Measurements from ENCODE around the gene OCSTAMP. TPM values are rescaled to one million over a fixed set of nuclear protein-coding genes. Genes with fewer than 3 reads are reported as not detected.

Gene OCSTAMP
- total RNA-seq, 2 experiments from 2014 or later: not detected

GRCh38 chr20:46581391-46581790 lies 30.9 kb upstream of the OCSTAMP start:
- no peak for DNase-seq
- ChIA-PET POLR2A (no interaction called here), CTCF (no interaction called here)
- intact Hi-C loops (cut with DNase I, micrococcal nuclease): no loop called here
- Mint-ChIP-seq H3K9me3 (no peaks in the 10 kb centered on the region), H3K27me3 (peaks cover 36% of the 10 kb centered on the region), H3K4me3 (no peak overlapping the region), H3K4me1 (ENCODE audit: low read depth) (no peaks in the 10 kb centered on the region), H3K36me3 (ENCODE audit: low read depth) (no peaks in the 10 kb centered on the region), H3K27ac (no peak overlapping the region)
- ATAC-seq (ENCODE audit: poor library complexity): no peak
- no peak overlapping the region for H3K4me3 ChIP-seq (ENCODE audit: low read length)
- H3K36me3 ChIP-seq (ENCODE audit: insufficient read depth, low read length): no peaks in the 10 kb centered on the region
- H3K27me3 ChIP-seq (ENCODE audit: control insufficient read depth in 1 of 2, insufficient read depth in 2 of 2, low read length in 2 of 2): peaks cover 0 to 3% of the 10 kb centered on the region in 2 experiments
- no peaks in the 10 kb centered on the region for H3K9me3 ChIP-seq (ENCODE audit: control insufficient read depth in 1 of 2, insufficient read depth in 1 of 2, low read length in 2 of 2)
- TF ChIP-seq, protein P1, sequence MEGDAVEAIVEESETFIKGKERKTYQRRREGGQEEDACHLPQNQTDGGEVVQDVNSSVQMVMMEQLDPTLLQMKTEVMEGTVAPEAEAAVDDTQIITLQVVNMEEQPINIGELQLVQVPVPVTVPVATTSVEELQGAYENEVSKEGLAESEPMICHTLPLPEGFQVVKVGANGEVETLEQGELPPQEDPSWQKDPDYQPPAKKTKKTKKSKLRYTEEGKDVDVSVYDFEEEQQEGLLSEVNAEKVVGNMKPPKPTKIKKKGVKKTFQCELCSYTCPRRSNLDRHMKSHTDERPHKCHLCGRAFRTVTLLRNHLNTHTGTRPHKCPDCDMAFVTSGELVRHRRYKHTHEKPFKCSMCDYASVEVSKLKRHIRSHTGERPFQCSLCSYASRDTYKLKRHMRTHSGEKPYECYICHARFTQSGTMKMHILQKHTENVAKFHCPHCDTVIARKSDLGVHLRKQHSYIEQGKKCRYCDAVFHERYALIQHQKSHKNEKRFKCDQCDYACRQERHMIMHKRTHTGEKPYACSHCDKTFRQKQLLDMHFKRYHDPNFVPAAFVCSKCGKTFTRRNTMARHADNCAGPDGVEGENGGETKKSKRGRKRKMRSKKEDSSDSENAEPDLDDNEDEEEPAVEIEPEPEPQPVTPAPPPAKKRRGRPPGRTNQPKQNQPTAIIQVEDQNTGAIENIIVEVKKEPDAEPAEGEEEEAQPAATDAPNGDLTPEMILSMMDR (IDR thresholded peaks at IDR 0.05): no peak
- H3K27ac ChIP-seq (ENCODE audit: low read depth in 1 of 2, low read length in 2 of 2): no peak overlapping the region
- no peaks in the 10 kb centered on the region for H3K4me1 ChIP-seq (ENCODE audit: insufficient read depth, low read length)

GRCh38 chr20:46580613-46581205 lies 30.3 kb upstream of the OCSTAMP start:
- Mint-ChIP-seq H3K9me3 (no peaks in the 10 kb centered on the region), H3K36me3 (ENCODE audit: low read depth) (no peaks in the 10 kb centered on the region), H3K27ac (no peak overlapping the region), H3K27me3 (peaks cover 42% of the 10 kb centered on the region), H3K4me3 (no peak overlapping the region), H3K4me1 (ENCODE audit: low read depth) (no peaks in the 10 kb centered on the region)
- H3K4me1 ChIP-seq (ENCODE audit: insufficient read depth, low read length): no peaks in the 10 kb centered on the region
- H3K9me3 ChIP-seq (ENCODE audit: control insufficient read depth in 1 of 2, insufficient read depth in 1 of 2, low read length in 2 of 2): no peaks in the 10 kb centered on the region
- intact Hi-C loops (cut with DNase I, micrococcal nuclease): no loop called here
- POLR2A ChIA-PET: no interaction called here
- H3K36me3 ChIP-seq (ENCODE audit: insufficient read depth, low read length): no peaks in the 10 kb centered on the region
- H3K27ac ChIP-seq (ENCODE audit: low read depth in 1 of 2, low read length in 2 of 2): no peak overlapping the region
- no peak overlapping the region for H3K4me3 ChIP-seq (ENCODE audit: low read length)
- TF ChIP-seq, protein P1 (IDR thresholded peaks at IDR 0.05): no peak
- CTCF ChIA-PET: no interaction called here
- ATAC-seq (ENCODE audit: poor library complexity): no peak
- no peak for DNase-seq
- peaks cover 0 to 5% of the 10 kb centered on the region in 2 experiments for H3K27me3 ChIP-seq (ENCODE audit: control insufficient read depth in 1 of 2, insufficient read depth in 2 of 2, low read length in 2 of 2)

DNA sequence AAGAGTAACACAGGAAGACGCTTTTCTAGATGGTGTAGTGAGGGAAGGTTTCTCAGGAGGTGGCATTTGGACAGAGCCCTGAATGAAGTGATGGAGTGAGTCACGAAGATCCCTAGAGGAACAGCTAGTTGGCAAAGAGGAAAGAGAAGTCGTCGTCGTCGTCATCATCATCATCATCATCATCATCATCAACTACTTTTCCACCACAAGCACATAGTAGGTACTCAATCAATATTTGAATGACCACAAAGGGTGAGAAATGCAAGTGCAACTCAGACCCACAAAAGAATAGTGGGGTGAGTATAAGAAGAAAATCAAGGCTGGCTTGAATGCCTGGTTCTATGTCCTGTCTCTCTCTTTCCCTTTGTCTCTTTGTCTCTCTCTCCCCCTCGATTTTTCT lies 28.3 kb upstream of the OCSTAMP start:
- Histone ChIP-seq H3K9me3 (ENCODE audit: control insufficient read depth in 1 of 2, insufficient read depth in 1 of 2, low read length in 2 of 2) (no peaks in the 10 kb centered on the region), H3K4me3 (ENCODE audit: low read length) (no peak overlapping the region), H3K36me3 (ENCODE audit: insufficient read depth, low read length) (no peaks in the 10 kb centered on the region), H3K4me1 (ENCODE audit: insufficient read depth, low read length) (no peaks in the 10 kb centered on the region), H3K27ac (ENCODE audit: low read depth in 1 of 2, low read length in 2 of 2) (no peak overlapping the region), H3K27me3 (ENCODE audit: control insufficient read depth in 1 of 2, insufficient read depth in 2 of 2, low read length in 2 of 2) (peaks cover 0 to 5% of the 10 kb centered on the region in 2 experiments)
- Mint-ChIP-seq H3K9me3 (no peaks in the 10 kb centered on the region), H3K4me1 (ENCODE audit: low read depth) (no peaks in the 10 kb centered on the region), H3K27me3 (peaks cover 44% of the 10 kb centered on the region), H3K36me3 (ENCODE audit: low read depth) (no peaks in the 10 kb centered on the region), H3K4me3 (no peak overlapping the region), H3K27ac (no peak overlapping the region)
- intact Hi-C loops (cut with DNase I, micrococcal nuclease): no loop called here
- no peak for DNase-seq
- TF ChIP-seq, protein P1 (IDR thresholded peaks at IDR 0.05): no peak
- CTCF ChIA-PET: no interaction called here
- POLR2A ChIA-PET: no interaction called here
- no peak for ATAC-seq (ENCODE audit: poor library complexity)

Data from CD4-positive, alpha-beta T cell (primary cell).